ENCODE results near the gene GRK5.

- TF ChIP-seq CTCF (IDR thresholded peaks at IDR 0.05; ENCODE audit: poor library complexity, severe bottlenecking) (no peak), TAF1 (IDR thresholded peaks at IDR 0.05; ENCODE audit: low read depth) (no peak)
Observed at GRCh38 chr10:119504651-119505050, 297.3 kb downstream of the GRK5 start.
